Left lobe of liver (tissue), 2 donors: ENCODE measurements around the gene TSPO2. TPM values are rescaled to one million over a fixed set of nuclear protein-coding genes. Genes with fewer than 3 reads are reported as not detected.

Experiments used
- ATAC-seq: fragments of 200-7000 bp; cut with Tn5 transposase; one replicate; pipeline ENCODE4 v1.9.1; 2020; ENCODE audit warnings: mild to moderate bottlenecking, moderate library complexity
- DNase-seq: peaks from one replicate; pipeline ENCODE4 v3.0.0-alpha.2; 2020; ENCODE audit warnings: low spot score
- total RNA-seq: library from RNA; stranded (reverse); gene quantifications from one replicate; pipeline ENCODE4 v1.2.1, GENCODE V29; 2021
- donor health status: DM: no; HTN: no; CAD: no; lungs with moderate emphysema.
- donor health status: DM: no; HTN: yes; CAD: no.

TSPO2 gene
- total RNA-seq, 1 donor from 2014 or later, result 0.30 TPM

GRCh38 chr6:41073203-41073967 lies 31.1 kb downstream of the TSPO2 start:
- DNase-seq (peak; percentile 91), ATAC-seq (peak; percentile 50)

- no peak for DNase-seq
- no peak for ATAC-seq
Observed at GRCh38 chr6:41073968-41074691, 31.9 kb downstream of the TSPO2 start.

GRCh38 chr6:41074692-41075436 lies 32.6 kb downstream of the TSPO2 start:
- ATAC-seq, result no peak
- DNase-seq, result peak; percentile 76

DNA sequence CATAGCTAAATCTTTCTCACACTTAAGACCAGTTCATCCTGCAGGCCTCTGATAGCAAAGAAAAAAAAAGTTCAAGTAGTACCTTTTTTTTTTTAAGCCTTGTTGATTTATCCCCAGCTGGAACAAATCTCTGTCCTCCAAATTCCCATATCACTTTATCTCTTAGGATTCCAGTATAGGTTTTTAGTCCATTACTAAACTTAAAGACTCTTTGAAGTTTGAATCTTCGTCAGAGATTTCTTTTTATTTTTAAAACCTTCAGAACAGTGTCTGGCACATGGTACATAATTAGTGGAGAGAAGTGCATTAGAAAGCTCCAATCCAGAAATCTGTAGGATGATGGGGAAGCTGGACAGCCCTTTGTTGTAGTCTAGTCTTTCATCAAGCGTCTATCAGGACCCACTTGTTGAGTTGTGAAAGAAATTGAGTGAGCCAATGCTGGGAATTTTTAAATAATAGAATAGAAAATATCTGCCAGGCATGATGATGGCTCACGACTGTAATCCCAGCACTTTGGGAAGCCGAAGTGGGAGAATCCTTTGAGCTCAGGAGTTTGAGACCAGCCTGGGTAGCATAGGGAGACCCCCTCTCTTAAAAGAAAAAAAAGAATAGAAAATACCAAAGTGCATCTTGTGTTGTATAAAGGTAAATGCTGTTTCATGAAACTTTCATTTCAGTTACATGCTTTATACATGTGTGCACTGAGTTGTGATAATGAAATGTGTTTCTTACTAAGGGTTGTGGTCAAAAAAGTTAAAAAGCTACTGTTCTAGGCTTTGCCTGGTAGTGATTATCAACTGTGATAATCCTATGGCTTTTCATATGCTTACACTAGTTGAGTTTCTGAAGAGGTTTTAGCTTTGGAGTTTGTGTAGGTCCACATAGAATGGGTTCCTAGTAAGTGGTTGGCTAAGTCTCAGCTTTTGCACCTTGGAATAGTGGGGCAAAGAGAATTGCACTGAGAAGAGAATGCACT lies 33.7 kb downstream of the TSPO2 start:
- DNase-seq (no peak), ATAC-seq (no peak)

GRCh38 chr6:41077536-41077935 lies 35.3 kb downstream of the TSPO2 start:
- ATAC-seq, result no peak
- DNase-seq, result no peak

DNA sequence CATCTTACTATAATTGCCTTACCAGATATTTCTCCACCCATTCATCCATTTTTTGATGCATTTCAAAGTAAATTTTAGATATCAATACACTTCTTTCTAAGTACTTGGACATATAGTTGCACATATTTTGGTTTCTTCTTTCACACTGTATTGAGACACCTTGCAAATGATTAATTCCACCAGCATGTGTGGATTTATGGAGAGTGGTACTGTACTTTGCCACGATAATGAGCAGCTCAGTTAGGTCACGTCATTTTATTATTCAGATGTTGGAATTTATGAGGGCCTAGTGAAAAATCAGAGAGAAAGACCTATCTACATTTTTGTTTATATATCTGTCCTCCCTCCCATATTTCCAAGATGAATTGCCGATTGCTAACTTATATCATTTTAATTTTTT lies 35.8 kb downstream of the TSPO2 start:
- no peak for ATAC-seq
- no peak for DNase-seq

- no peak for DNase-seq
- ATAC-seq, result no peak
Observed at GRCh38 chr6:41079080-41079479, 36.8 kb downstream of the TSPO2 start.

- ATAC-seq, result no peak
- no peak for DNase-seq
Observed at GRCh38 chr6:41080621-41081020, 38.4 kb downstream of the TSPO2 start.

DNA sequence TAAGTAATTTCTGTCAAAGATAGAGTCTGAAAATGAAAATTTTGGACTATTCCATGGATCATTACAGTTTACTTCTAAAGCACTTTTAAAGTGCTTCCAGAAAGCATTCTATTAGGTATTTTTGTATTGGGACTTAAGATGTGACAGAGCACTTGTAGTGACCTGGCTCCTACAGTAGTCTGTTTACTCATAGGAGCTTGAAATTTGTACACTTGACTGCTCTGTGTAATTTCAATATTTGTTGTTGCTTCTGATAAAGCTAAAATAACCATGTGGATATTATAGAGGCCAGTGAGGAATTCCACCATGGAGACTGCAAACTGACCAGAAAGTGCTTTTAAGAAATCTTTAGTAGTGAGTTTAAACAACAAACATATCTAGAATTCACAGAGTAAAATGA lies 40.8 kb downstream of the TSPO2 start:
- ATAC-seq (no peak), DNase-seq (no peak)

DNA sequence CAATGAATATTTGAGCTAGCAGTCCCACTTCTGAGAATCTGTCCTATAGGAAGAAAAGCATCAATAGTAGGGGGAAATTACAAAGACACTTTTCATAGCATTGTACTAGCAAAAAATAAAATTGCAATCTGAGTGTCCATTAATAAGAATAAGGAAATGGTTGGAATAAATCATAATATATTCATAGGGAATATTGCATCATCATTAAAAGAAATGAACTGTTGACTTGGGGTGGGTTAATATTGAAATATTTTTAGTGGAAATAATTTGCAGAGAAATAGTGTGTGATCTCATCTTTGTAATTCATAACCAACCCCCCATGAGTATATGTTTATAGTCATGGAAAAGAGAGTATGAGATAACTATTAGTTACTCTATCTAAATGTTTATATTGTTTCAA lies 42.9 kb downstream of the TSPO2 start:
- no peak for ATAC-seq

DNA sequence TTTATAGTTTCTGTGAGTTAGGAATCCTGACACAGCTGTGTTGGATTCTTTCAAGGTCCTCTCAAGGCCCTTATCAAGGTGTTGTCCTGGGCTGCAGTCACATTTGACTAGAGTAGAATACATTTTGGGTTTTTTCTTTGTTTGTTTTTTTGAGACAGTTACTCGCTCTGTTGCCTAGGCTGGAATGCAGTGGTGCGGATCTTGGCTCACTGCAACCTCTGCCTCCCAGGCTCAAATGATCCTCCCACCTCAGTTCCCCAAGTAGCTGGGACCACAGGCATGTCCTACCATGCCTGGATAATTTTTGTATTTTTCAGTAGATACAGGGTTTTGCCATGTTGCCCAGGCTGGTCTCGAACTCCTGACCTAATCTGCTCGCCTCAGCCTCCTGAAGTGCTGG lies 46.2 kb downstream of the TSPO2 start:
- no peak for DNase-seq
- ATAC-seq, result no peak

More for the DNA sequence above, 42.9 kb downstream of the TSPO2 start:
- DNase-seq, result no peak

GRCh38 chr6:41090841-41091761 lies 48.8 kb downstream of the TSPO2 start:
- ATAC-seq, result peak; percentile 94
- peak; percentile 78 for DNase-seq

GRCh38 chr6:41092421-41093140 lies 50.3 kb downstream of the TSPO2 start:
- no peak for DNase-seq
- peak; percentile 29 for ATAC-seq

DNA sequence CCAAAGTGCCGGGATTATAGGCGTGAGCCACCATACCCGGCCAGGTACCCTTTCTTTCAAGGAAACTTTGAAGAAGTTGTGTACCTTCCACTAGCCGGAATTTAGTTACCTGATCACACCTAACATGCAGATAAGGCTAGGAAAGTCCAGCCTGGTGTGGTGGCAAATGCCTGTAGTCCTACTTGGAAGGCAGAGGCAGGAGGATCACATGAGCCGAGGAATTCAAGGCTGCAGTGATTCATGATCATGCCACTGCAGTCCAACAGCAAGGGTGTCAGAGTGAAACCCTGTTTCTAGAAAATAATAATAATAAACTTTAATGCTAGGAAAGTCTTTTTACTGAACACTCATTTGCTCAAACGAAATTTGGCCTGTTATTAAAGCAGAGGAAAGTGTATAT lies 51.5 kb downstream of the TSPO2 start:
- ATAC-seq, result no peak

More for the DNA sequence above, 51.5 kb downstream of the TSPO2 start:
- DNase-seq, result no peak

Other genes starting within 250 kb of the TSPO2 start
- 9.3 TPM for gene UNC5CL, start 3.2 kb upstream of the TSPO2 start, total RNA-seq
- not detected for gene APOBEC2, start 10.7 kb downstream of the TSPO2 start, total RNA-seq
- gene OARD1, start 29.9 kb downstream of the TSPO2 start, total RNA-seq, result 22.4 TPM
- gene NFYA, start 30.5 kb downstream of the TSPO2 start, total RNA-seq, result 7.7 TPM
- not detected for gene TREML1, start 111.9 kb downstream of the TSPO2 start, total RNA-seq
- gene TREM2, start 120.6 kb downstream of the TSPO2 start, total RNA-seq, result 0.28 TPM
- 0.08 TPM for gene TREML2, start 158.7 kb downstream of the TSPO2 start, total RNA-seq
- not detected for gene TREML4, start 185.9 kb downstream of the TSPO2 start, total RNA-seq
- gene TREM1, start 244.2 kb downstream of the TSPO2 start, total RNA-seq, result 0.25 TPM